Esophagus squamous epithelium (tissue), 5 donors: ENCODE results near the gene FBXO31. TPM values are rescaled to one million over a fixed set of nuclear protein-coding genes. Genes with fewer than 3 reads are reported as not detected.

ENCODE experiments used
- DNase-seq: peaks from one replicate; lab custom pipeline; 2025; lab: John Stamatoyannopoulos, UW
- H3K27ac ChIP-seq, 4 donors: fragments of 200-600 bp; sonication (generic); one replicate each; pipeline ENCODE4 v1.5.1; 2016 to 2019; ENCODE audit warnings: mild to moderate bottlenecking in 1 of 4
- H3K27me3 ChIP-seq, 4 donors: fragments of 200-600 bp; sonication (generic); 1 replicate in 3 of 4; 2 replicates in 1 of 4; pipeline versions ENCODE4 v1.5.1 to v1.6.0; 2017 to 2021; ENCODE audit warnings: antibody characterized with exemption in 1 of 4
- H3K36me3 ChIP-seq, 3 donors: fragments of 200-600 bp; sonication (generic); one replicate each; pipeline ENCODE4 v1.5.1; 2016 to 2019
- H3K4me1 ChIP-seq, 3 donors: fragments of 200-600 bp; sonication (generic); one replicate each; pipeline ENCODE4 v1.5.1; 2017 to 2019
- H3K4me3 ChIP-seq, 4 donors: fragments of 200-600 bp; sonication (generic); 1 replicate in 3 of 4; 2 replicates in 1 of 4; pipeline ENCODE4 v1.5.1; 2016 to 2019; ENCODE audit warnings: mild to moderate bottlenecking in 2 of 4, moderate library complexity in 1 of 4
- H3K9me3 ChIP-seq, 3 donors: fragments of 200-600 bp; sonication (generic); one replicate each; pipeline ENCODE4 v1.5.1; 2016 to 2019
- CTCF ChIP-seq, 6 experiments: fragments of 450-650 bp in 4 of 6; fragments of 200-600 bp in 2 of 6; sonication (generic) in 2 of 6; IDR thresholded peaks; one replicate each; pipeline ENCODE4 v1.5.1; 2016 to 2019; ENCODE audit warnings: antibody characterized with exemption in 6 of 6, mild to moderate bottlenecking in 4 of 6, moderate library complexity in 4 of 6
- POLR2A ChIP-seq, 4 donors: fragments of 450-650 bp; IDR thresholded peaks; one replicate each; pipeline ENCODE4 v1.6.1; 2017; ENCODE audit warnings: antibody characterized with exemption in 4 of 4, mild to moderate bottlenecking in 4 of 4, moderate library complexity in 3 of 4
- WGBS, 2 donors: methylation state at CpG; one replicate each; pipeline ENCODE4 v1.1.5; 2018; 5-methylcytosine and 5-hydroxymethylcytosine counted together
- intact Hi-C: fragments of 100-400 bp; cut with DNase I; formaldehyde crosslinking; loops from one replicate; pipeline ENCODE4 v1.15.0; 2022
- total RNA-seq, 4 donors: library from RNA; depleted of rRNA; stranded (reverse); fragments of >200 nt; gene quantifications; one replicate each; pipeline ENCODE4 v1.1.0, GENCODE V29; 2016
- donor health status: DM: yes; HTN: yes; CAD: no.

The FBXO31 gene
- total RNA-seq, 4 donors from 2014 or later: 18.3 to 43.7 (median 21.2) TPM

GRCh38 chr16:87346517-87347060 is 37.0 kb downstream of the FBXO31 start:
- 93 to 94% methylated on average over 19 of the region's 21 CpGs for WGBS, 2 donors
- no peak for DNase-seq
- Histone ChIP-seq H3K36me3 (peaks cover 18 to 80% (median 27%) of the 10 kb centered on the region in 3 donors), H3K27ac (no peak overlapping the region), H3K27me3 (no peaks in the 10 kb centered on the region), H3K9me3 (no peaks in the 10 kb centered on the region), H3K4me3 (no peak overlapping the region), H3K4me1 (peaks cover 8 to 47% (median 13%) of the 10 kb centered on the region in 3 donors)
- intact Hi-C loops: no loop called here
- TF ChIP-seq POLR2A (IDR thresholded peaks at IDR 0.05): no peak

- intact Hi-C loops: no loop called here
- WGBS, 2 donors: 89 to 90% methylated on average over 16 to 24 of the region's 28 CpGs
- H3K9me3 ChIP-seq: no peaks in the 10 kb centered on the region
- H3K36me3 ChIP-seq: peaks cover 18 to 87% (median 27%) of the 10 kb centered on the region in 3 donors
- DNase-seq: no peak
- TF ChIP-seq POLR2A (IDR thresholded peaks at IDR 0.05) (no peak), CTCF (IDR thresholded peaks at IDR 0.05) (no peak)
- H3K4me3 ChIP-seq: no peak overlapping the region
- H3K27me3 ChIP-seq: no peaks in the 10 kb centered on the region
- peaks cover 8 to 40% (median 13%) of the 10 kb centered on the region in 3 donors for H3K4me1 ChIP-seq
- peak overlapping the region in 3 of 4 donors; percentile 38 to 71 (median 61) for H3K27ac ChIP-seq
These were observed 37.7 kb downstream of the FBXO31 start for GRCh38 chr16:87345726-87346424.

- TF ChIP-seq CTCF (IDR thresholded peaks at IDR 0.05): no peak
- no peak for TF ChIP-seq POLR2A (IDR thresholded peaks at IDR 0.05)
- peaks cover 18 to 95% (median 27%) of the 10 kb centered on the region in 3 donors for H3K36me3 ChIP-seq
These were observed 38.5 kb downstream of the FBXO31 start for GRCh38 chr16:87344931-87345631.

GRCh38 chr16:87344165-87344930 is 39.2 kb downstream of the FBXO31 start:
- Histone ChIP-seq H3K27ac (peak overlapping the region; percentile 48 to 81 (median 69)), H3K4me1 (peaks cover 8 to 30% (median 13%) of the 10 kb centered on the region in 3 donors), H3K36me3 (peaks cover 18 to 99% (median 27%) of the 10 kb centered on the region in 3 donors), H3K27me3 (no peaks in the 10 kb centered on the region), H3K9me3 (no peaks in the 10 kb centered on the region), H3K4me3 (peak overlapping the region in 1 of 4 donors; percentile 37)
- intact Hi-C loops: no loop called here
- no peak for DNase-seq
- TF ChIP-seq CTCF (IDR thresholded peaks at IDR 0.05) (no peak), POLR2A (IDR thresholded peaks at IDR 0.05) (no peak)
- WGBS, 2 donors: 73 to 87% methylated on average over 13 to 16 of the region's 34 CpGs

More at GRCh38 chr16:87344931-87345631, 38.5 kb downstream of the FBXO31 start:
- Histone ChIP-seq H3K27ac (peak overlapping the region; percentile 48 to 81 (median 69)), H3K4me3 (peak overlapping the region in 1 of 4 donors; percentile 37), H3K9me3 (no peaks in the 10 kb centered on the region), H3K27me3 (no peaks in the 10 kb centered on the region), H3K4me1 (peaks cover 8 to 32% (median 13%) of the 10 kb centered on the region in 3 donors)
- WGBS, 2 donors: 38 to 53% methylated on average over 2 to 3 of the region's 17 CpGs
- DNase-seq: no peak
- intact Hi-C loops: no loop called here

GRCh38 chr16:87343753-87344050 is 39.9 kb downstream of the FBXO31 start:
- WGBS, 2 donors: 60 to 71% methylated on average over 1 of the region's 11 CpGs
- Histone ChIP-seq H3K9me3 (no peaks in the 10 kb centered on the region), H3K27ac (peak overlapping the region in 3 of 4 donors; percentile 24 to 71 (median 67)), H3K27me3 (no peaks in the 10 kb centered on the region), H3K36me3 (peaks cover 18 to 99% (median 27%) of the 10 kb centered on the region in 3 donors), H3K4me1 (peaks cover 8 to 30% (median 13%) of the 10 kb centered on the region in 3 donors), H3K4me3 (no peak overlapping the region)
- TF ChIP-seq CTCF (IDR thresholded peaks at IDR 0.05): no peak
- no peak for TF ChIP-seq POLR2A (IDR thresholded peaks at IDR 0.05)
- intact Hi-C loops: no loop called here
- DNase-seq: no peak
